OCI-LY1 (cell line): ENCODE data around the gene HPSE2.

Experiments
- EZH2 ChIP-seq: fragments of 200-600 bp; sonication (generic), shearing (Covaris generic); IDR thresholded peaks from 2 replicates; pipeline ENCODE4 v1.8.0; 2017; ENCODE audit warnings: borderline replicate concordance, mixed run types, mild to moderate bottlenecking, antibody characterized with exemption, low read length, moderate library complexity, mixed read lengths
- TF ChIP-seq, protein P1 (sequence below): fragments of 200-600 bp; sonication (generic), shearing (Covaris generic); IDR thresholded peaks from 2 replicates; pipeline ENCODE4 v1.5.1; 2017; ENCODE audit warnings: mild to moderate bottlenecking, antibody characterized with exemption, low read length, moderate library complexity, mixed read lengths

DNA sequence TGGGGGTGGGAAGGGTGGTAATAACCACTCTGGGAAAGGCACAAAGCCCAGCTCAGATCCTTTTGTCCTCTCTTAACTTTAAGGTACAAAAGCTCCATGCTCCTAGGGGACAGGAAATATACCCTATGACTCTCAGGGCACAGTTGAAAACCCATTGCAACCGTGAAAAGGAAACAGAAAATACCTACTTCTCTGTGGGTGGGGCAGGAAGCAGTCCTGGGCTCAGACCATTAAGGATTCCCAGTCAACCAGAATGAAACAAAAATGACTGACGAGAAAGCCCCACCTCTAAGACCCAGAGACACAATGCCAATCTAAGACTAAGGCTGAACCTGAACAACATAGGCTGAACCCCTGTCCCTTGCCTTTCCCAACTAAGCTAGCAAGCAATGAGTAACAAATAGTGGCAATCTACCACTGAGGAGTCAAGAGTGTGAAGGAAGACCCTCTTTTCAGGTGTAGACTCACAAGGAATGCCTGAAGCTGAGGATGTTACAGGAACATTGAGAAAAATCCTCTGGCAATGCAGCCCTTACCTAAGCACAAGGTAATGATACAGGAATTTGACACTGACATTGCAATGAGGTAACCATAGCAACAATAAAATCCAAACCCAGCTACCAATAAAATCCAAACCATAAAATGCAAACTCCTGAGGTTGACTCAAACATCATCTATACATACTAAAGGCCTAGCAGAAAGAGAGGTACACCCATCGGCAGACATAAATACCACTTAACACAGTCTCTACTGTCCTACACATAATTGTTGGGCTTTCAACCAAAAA is 380.1 kb downstream of the HPSE2 start:
- TF ChIP-seq, protein P1, sequence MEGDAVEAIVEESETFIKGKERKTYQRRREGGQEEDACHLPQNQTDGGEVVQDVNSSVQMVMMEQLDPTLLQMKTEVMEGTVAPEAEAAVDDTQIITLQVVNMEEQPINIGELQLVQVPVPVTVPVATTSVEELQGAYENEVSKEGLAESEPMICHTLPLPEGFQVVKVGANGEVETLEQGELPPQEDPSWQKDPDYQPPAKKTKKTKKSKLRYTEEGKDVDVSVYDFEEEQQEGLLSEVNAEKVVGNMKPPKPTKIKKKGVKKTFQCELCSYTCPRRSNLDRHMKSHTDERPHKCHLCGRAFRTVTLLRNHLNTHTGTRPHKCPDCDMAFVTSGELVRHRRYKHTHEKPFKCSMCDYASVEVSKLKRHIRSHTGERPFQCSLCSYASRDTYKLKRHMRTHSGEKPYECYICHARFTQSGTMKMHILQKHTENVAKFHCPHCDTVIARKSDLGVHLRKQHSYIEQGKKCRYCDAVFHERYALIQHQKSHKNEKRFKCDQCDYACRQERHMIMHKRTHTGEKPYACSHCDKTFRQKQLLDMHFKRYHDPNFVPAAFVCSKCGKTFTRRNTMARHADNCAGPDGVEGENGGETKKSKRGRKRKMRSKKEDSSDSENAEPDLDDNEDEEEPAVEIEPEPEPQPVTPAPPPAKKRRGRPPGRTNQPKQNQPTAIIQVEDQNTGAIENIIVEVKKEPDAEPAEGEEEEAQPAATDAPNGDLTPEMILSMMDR: no peak
- TF ChIP-seq EZH2: no peak
